Measurements from ENCODE around the gene DGKK. TPM values are rescaled to one million over a fixed set of nuclear protein-coding genes. Genes with fewer than 3 reads are reported as not detected.

Gene DGKK
- total RNA-seq, 1 donor from 2014 or later: 0.14 TPM

DNA sequence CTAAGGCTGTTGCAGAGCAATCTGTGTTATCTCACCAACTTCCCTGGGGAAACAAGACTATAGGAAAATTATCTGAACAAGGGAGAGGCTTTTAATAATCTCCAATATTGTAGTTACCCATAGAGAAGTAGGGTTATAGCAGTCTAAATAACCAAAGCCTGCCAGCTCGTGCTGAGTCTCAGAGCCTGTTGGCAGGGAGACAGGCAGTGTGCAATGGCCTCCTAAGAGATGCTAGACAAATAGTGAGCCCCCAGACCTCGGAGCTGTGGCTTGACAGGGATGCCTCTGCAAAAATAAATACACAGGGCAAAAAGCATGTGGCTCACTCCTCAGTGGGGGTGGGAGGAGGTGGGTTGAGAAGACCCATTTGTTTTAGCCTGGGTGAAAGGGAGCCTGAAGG, 76.7 kb downstream of the DGKK start:
- no peaks in the 10 kb centered on the region for H3K4me1 Mint-ChIP-seq
- DNase-seq (ENCODE audit: low read depth, low spot score): no peak
- H3K27me3 Mint-ChIP-seq (ENCODE audit: low read depth): no peaks in the 10 kb centered on the region
- TF ChIP-seq, protein P1, sequence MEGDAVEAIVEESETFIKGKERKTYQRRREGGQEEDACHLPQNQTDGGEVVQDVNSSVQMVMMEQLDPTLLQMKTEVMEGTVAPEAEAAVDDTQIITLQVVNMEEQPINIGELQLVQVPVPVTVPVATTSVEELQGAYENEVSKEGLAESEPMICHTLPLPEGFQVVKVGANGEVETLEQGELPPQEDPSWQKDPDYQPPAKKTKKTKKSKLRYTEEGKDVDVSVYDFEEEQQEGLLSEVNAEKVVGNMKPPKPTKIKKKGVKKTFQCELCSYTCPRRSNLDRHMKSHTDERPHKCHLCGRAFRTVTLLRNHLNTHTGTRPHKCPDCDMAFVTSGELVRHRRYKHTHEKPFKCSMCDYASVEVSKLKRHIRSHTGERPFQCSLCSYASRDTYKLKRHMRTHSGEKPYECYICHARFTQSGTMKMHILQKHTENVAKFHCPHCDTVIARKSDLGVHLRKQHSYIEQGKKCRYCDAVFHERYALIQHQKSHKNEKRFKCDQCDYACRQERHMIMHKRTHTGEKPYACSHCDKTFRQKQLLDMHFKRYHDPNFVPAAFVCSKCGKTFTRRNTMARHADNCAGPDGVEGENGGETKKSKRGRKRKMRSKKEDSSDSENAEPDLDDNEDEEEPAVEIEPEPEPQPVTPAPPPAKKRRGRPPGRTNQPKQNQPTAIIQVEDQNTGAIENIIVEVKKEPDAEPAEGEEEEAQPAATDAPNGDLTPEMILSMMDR (conservative IDR thresholded peaks at IDR 0.05): no peak
- peaks cover 2% of the 10 kb centered on the region for H3K36me3 Mint-ChIP-seq (ENCODE audit: low read depth)
- H3K9me3 Mint-ChIP-seq: peaks cover 4% of the 10 kb centered on the region
- no peak overlapping the region for H3K27ac Mint-ChIP-seq (ENCODE audit: unreplicated experiment)
- no peak overlapping the region for H3K4me3 Mint-ChIP-seq

DNA sequence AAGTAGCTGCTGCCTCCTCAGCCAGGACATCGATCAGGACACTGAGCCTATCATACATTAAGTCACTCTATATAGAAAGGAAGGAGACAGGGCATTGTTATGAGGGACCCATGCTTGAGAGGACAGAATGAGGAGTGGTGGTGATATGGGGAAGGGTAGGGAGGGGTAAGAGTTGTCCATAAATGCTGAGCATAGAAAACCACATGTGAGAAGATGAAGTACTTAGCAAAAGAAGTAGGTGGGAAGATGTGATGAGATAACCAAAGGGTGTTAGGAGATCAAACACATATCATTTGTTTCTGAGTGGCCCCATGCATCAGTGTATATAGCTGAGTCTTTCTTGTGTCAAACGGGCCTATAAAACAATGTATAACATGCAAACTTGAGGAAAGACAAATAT, 84.1 kb downstream of the DGKK start:
- no peak for DNase-seq (ENCODE audit: low read depth, low spot score)
- no peaks in the 10 kb centered on the region for H3K27me3 Mint-ChIP-seq (ENCODE audit: low read depth)
- H3K27ac Mint-ChIP-seq (ENCODE audit: unreplicated experiment): no peak overlapping the region
- no peaks in the 10 kb centered on the region for H3K36me3 Mint-ChIP-seq (ENCODE audit: low read depth)
- H3K9me3 Mint-ChIP-seq: peaks cover 6% of the 10 kb centered on the region
- TF ChIP-seq, protein P1 (conservative IDR thresholded peaks at IDR 0.05): no peak
- no peak overlapping the region for H3K4me3 Mint-ChIP-seq
- no peaks in the 10 kb centered on the region for H3K4me1 Mint-ChIP-seq

DNA sequence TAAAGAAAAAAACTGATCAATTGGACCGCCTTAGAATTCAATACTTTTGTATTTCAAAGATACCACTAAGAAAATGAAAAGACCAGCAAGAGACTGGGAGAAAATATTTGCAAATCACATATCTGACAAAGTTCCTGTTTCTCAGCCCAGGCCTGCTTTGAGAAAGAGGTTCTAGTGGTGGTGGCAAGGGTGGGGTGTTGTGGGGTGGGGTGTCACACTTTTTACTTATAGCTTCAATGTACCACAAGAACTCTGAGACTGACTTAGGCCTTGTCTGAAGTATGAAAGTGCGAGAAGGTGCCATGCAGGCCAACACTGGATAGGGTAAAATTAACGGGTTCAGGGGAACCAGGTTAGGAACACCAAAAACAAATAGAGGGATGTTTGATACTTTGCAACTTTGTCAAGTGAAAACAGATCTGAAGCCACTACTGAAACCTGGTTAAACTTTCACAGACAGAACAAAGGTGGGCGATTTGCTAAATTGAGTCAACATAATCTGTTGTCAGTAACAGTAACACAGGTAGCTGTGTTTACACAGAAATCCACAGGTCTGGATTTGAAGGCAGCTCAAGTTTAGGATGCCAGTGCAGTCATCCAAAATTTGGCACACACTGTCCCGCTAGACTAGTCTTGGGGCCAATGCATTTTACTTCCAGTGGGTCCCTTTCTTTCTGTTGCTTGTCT, 88.8 kb downstream of the DGKK start:
- H3K36me3 Mint-ChIP-seq (ENCODE audit: low read depth): peaks cover 3% of the 10 kb centered on the region
- TF ChIP-seq, protein P1 (conservative IDR thresholded peaks at IDR 0.05): no peak
- H3K9me3 Mint-ChIP-seq: peaks cover 13% of the 10 kb centered on the region
- no peaks in the 10 kb centered on the region for H3K27me3 Mint-ChIP-seq (ENCODE audit: low read depth)
- H3K4me1 Mint-ChIP-seq: no peaks in the 10 kb centered on the region
- H3K4me3 Mint-ChIP-seq: no peak overlapping the region
- no peak for DNase-seq (ENCODE audit: low read depth, low spot score)
- H3K27ac Mint-ChIP-seq (ENCODE audit: unreplicated experiment): no peak overlapping the region

DNA sequence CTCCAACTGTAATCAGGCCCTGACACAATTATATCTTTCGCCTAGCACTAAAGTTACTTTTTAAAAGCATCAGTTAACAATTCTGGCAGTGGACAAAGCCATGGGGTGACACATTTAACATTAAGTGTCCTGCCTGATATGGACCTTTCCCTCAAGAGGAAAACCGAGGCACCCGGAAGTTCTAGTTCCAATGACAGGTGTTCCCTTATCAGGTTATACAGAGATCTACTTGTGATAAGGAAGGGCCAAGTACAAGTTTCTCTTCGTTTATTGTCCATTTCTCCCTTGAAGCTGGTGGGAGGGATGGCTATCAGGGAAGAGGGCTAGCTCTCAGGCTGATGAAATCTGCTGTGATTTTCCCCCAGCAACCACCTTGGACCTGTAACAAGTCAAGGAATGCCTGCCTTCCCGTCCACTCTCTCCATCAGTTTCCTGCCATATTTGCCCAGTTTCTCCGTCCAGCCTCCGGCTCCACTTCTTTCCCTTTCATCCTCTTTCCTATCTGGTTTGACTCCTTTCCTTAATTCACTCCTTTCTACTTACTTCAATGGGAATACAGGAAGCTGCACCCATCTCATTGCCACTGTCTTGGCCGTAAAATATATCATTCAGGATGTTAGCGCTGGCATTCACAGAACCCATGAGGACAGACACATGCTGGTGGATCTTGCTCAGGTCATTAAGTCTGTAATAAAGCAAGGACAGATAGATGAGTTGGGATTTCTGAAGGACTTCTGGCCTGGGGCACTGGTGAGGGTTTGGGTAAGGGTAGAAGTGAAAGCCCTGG, 95.0 kb downstream of the DGKK start:
- TF ChIP-seq, protein P1 (conservative IDR thresholded peaks at IDR 0.05): no peak
- H3K27me3 Mint-ChIP-seq (ENCODE audit: low read depth): no peaks in the 10 kb centered on the region
- H3K36me3 Mint-ChIP-seq (ENCODE audit: low read depth): peaks cover 3% of the 10 kb centered on the region
- H3K4me1 Mint-ChIP-seq: no peaks in the 10 kb centered on the region
- DNase-seq (ENCODE audit: low read depth, low spot score): no peak
- no peak overlapping the region for H3K27ac Mint-ChIP-seq (ENCODE audit: unreplicated experiment)
- peaks cover 5% of the 10 kb centered on the region for H3K9me3 Mint-ChIP-seq
- no peak overlapping the region for H3K4me3 Mint-ChIP-seq

DNA sequence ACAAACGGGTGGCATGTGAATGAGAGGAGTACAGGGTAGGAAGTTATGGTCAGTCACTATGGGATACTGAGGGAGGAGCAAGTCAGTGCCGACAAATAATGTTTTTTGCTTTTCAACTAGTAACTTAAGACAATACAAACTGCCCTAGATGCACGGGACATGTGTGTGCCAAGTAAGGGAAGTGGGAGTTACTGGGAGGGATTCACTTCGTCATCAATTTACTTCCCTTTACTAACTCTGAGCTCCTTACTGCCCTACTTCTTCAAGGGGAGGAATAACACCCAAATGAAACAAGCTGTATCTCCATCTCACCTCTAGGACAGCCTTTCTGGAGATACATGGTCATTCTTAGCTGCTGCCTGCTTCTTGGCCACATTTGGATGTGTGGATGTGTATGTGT, 97.7 kb downstream of the DGKK start:
- H3K4me3 Mint-ChIP-seq: no peak overlapping the region
- no peaks in the 10 kb centered on the region for H3K9me3 Mint-ChIP-seq
- no peak for DNase-seq (ENCODE audit: low read depth, low spot score)
- TF ChIP-seq, protein P1 (conservative IDR thresholded peaks at IDR 0.05): no peak
- no peak overlapping the region for H3K27ac Mint-ChIP-seq (ENCODE audit: unreplicated experiment)
- no peaks in the 10 kb centered on the region for H3K4me1 Mint-ChIP-seq
- no peaks in the 10 kb centered on the region for H3K36me3 Mint-ChIP-seq (ENCODE audit: low read depth)
- H3K27me3 Mint-ChIP-seq (ENCODE audit: low read depth): no peaks in the 10 kb centered on the region

Measured in neural crest cell (in vitro differentiated cells).